Measurements from ENCODE around the gene QSOX2.

The QSOX2 gene

DNA sequence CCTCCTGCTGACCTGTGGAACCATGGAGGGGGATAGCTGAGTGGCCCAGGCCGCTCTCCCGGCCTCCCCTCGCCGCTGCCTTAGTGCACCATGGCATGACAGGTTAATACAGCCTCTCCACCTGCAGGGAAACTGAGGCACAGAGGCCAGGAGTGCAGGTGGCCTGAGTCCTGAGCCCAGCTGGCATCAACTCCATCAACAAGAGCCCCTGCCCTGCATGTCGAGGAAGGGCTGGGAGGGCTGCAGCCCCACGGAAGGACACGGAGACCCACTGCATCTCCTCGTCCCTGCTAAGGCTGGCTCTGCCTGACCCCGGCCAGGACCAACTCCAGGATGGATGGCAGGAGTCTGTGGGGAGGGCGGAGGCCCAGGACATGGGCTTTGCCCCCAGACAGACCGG is 31.1 kb upstream of the QSOX2 start:
- no peak for TF ChIP-seq CTCF (IDR thresholded peaks at IDR 0.05; ENCODE audit: extremely low read depth, insufficient read depth, missing control alignments)
- no peak for DNase-seq (ENCODE audit: low spot score)
- in situ Hi-C loops (cut with MboI; ENCODE audit: low pct_unique_long_range_greater_than_20kb, low sequenced_read_pairs, unreplicated experiment), result no loop called here

DNA sequence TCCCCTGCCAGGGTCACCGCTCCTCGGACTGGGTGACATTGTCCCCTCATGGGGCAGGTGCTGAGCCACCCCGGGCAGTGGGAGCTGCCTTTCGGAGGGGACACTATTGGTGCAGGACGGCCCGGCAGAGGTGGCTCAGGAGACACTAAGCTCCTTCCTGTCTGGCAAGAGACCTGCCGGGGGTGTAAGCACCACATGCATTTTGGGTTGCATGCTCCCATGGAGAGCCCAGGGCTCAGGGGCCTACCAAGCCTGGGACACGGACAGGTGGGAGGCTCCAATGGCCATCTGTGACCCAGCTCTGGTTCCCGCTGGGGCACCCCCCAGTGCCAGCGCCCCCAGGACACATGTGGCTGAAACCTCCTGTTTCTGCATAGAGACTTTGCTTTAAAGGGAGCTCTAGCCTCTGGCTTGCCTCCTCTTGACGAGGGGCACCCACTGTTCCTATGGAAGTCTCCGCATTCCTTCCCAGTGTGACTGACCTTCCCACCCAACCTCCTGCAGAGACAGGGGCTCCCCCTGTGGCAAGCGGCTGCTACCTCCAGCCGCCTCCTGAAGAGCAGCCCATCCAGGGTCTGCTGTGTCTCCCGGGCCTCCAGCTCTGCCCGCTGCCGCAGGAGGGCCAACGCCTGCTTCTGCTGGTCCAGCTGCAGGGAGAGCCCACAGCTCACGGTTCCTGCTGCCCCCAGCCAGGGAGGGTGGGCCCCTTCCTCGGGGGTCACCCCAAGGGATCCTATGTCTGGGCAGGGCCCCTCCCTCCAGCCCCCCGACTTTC is 30.2 kb upstream of the QSOX2 start:
- DNase-seq (ENCODE audit: low spot score), result no peak
- TF ChIP-seq CTCF (IDR thresholded peaks at IDR 0.05; ENCODE audit: extremely low read depth, insufficient read depth, missing control alignments), result no peak
- in situ Hi-C loops (cut with MboI; ENCODE audit: low pct_unique_long_range_greater_than_20kb, low sequenced_read_pairs, unreplicated experiment), result no loop called here

DNA sequence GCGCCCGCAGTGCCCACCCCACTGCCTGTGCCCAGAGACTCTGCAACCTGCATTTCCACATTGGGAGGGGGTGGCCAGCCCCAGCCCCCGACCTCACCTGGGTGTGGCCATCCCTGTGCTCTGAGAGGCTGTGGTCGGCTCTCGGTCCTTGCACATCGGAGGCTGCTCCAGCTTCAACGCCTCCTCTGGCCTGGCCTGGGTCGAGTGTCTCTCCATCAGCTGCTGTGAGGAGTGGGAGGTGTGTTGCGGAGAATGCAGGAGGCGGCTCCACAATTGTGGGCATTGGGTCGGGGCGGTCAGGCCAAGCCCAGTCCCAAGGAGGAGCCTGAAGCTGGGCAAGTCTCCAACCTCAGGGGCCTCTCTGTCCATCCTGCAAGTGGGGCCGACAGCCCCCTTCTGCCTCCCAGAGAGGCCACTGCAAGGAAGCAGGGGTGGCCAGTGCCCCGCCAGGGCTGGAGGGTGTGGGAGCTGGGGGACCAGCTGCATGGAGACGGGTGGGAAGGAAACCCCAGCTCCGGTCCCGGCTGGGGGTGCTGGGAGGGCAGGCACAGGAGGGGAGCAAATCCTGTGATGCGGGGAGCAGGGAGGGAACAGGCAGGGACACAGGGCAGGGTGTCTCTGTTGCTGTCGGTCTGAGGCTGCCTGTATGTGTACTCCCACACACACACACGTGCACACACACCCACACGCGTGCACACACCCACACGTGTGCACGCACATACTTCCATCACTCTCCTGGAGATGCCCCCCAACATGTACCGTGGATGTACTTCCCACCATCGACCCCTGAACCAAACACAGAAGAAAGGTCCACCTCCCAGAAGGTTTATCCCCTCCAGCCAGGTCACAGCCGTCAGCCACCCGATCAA is 29.4 kb upstream of the QSOX2 start:
- TF ChIP-seq CTCF (IDR thresholded peaks at IDR 0.05; ENCODE audit: extremely low read depth, insufficient read depth, missing control alignments), result no peak
- in situ Hi-C loops (cut with MboI; ENCODE audit: low pct_unique_long_range_greater_than_20kb, low sequenced_read_pairs, unreplicated experiment), result no loop called here
- DNase-seq (ENCODE audit: low spot score), result no peak

DNA sequence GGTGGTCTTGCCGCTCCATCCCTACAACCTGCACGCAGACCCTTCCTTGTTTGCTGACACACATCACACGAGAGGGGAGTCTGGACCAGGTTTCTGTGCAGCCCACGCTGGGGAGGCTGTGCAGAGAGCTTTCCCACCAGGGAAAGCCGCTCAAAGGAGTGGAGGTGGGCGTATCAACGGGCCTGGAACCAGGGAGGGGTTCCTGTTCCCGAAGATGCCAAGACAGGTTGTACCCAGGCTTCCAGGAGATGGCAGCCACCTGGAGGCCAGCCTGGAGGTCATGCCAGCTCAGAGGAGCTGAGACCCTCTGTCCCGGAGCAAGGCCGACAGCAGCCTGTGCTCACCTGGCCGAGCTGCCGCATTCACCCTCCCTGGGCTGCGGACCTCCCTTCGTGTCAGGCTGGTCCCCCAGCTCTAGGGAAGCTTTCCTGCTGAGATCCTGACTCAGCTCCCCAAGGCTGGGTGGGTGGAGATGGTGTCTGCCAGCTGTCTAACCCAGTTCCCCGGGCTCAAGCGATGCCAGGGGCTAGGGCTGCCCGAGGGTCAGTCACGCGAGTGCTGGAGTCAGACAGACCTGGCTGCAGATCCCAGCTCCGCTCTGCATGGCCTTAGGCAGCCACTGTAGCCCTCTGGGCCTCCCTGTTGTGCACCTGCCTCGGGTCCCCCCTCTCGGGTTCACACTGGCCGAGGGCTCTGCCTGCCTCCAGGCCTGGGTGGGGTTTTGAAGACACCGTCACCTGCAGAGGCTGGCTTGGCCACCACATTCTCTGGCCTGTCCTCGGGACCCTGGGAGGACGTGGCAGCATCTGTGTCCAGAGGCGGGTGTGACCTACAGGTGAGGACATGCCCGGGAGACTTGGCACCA is 28.5 kb upstream of the QSOX2 start:
- in situ Hi-C loops (cut with MboI; ENCODE audit: low pct_unique_long_range_greater_than_20kb, low sequenced_read_pairs, unreplicated experiment), result no loop called here
- no peak for TF ChIP-seq CTCF (IDR thresholded peaks at IDR 0.05; ENCODE audit: extremely low read depth, insufficient read depth, missing control alignments)
- DNase-seq (ENCODE audit: low spot score), result no peak

GRCh38 chr9:136273244-136273865 is 27.7 kb upstream of the QSOX2 start:
- no peak for DNase-seq (ENCODE audit: low spot score)
- TF ChIP-seq CTCF (IDR thresholded peaks at IDR 0.05; ENCODE audit: extremely low read depth, insufficient read depth, missing control alignments), result no peak
- in situ Hi-C loops (cut with MboI; ENCODE audit: low pct_unique_long_range_greater_than_20kb, low sequenced_read_pairs, unreplicated experiment), result no loop called here

Measured in GM13977 (cell line).